GM19043 (cell line): ENCODE data around the gene TYMP.
"Not testable (repeated sequence)": the region's sequence is repeated elsewhere in the genome, so short reads cannot be mapped to it uniquely, and the experiment has no call there.

Experiments
- ATAC-seq: cut with Tn5 transposase; IDR thresholded peaks from one replicate; pipeline ENCODE4 v1.9.1; 2021; ENCODE audit warnings: low read depth; ENCODE audit not compliant: unreplicated experiment

The TYMP gene

DNA sequence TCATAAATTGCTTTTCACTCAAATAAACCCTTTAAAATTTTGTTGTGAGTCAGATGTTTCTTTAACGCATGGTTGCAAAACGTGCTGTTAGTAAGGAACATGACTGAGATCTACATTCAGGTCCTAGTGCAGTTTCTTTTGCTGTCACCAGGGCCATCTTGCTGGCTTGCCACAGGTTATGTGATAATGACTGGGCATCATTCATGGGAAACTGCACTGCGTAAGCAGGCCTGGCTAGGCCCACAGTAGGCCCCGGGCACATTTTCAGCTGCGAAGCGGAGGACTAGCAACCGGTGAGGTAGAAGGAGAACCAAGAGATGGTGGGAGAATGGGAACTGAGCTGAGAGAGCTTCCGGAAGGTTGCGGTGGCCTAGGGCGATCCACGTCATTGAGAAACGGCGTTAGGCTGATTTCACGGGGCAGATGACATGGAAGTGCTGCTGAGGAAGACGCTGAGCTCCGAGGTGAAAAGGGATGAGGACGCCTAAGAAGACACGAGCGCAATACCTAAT, 12.7 kb upstream of the TYMP start:
- no peak for ATAC-seq

DNA sequence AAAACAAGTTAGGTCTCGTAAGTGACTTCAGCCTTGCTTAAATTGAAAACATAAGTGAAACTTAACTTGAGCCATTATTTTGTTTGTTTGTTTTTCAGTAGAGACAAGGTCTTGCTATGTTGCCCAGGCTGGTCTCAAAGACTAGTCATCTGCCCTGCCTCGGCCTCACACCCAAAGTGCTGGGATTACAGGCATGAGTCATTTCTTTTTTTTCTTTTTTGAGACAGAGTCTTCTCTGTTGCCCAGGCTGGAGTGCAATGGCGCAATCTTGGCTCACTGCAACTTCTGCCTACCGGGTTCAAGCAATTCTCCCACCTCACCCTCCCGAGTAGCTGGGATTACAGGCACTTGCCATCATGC, 11.8 kb upstream of the TYMP start:
- not testable (repeated sequence) for ATAC-seq

DNA sequence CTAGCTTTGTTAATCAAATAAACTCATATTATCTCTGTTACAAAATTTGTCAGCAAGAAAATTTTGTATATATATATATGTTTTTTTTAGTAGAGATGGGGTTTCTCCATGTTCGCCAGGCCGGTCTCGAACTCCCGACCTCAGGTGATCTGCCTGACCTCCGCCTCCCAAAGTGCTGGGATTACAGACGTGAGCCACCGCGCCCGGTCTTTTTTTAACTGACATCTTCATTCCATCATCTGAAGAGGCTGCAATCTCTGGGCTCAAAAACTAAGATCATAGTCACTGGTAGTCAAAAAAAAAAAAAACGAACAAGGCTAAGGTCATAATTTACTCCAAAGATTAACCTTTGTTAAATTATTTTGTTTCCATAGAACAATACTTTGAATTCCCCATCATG, 10.6 kb upstream of the TYMP start:
- ATAC-seq: no peak

DNA sequence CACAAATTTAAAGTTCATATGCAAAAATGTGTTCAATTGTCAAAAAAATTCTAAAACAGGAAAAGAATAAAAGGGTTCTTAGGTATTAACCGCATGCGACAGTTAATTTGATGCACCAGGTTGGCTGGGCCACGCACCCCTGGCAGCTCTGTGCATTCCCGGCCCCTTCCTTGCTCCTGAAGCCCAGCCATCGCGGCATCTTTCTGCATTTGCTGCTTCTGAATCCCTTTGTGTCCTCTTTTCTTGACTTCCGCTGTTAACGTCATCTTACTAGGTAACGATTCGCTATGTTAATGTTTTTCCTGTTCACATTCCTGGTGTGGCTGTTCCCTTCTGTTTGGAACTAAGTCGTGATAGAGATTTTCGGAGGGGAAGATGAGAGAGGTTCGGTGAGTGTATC, 8.0 kb upstream of the TYMP start:
- no peak for ATAC-seq

DNA sequence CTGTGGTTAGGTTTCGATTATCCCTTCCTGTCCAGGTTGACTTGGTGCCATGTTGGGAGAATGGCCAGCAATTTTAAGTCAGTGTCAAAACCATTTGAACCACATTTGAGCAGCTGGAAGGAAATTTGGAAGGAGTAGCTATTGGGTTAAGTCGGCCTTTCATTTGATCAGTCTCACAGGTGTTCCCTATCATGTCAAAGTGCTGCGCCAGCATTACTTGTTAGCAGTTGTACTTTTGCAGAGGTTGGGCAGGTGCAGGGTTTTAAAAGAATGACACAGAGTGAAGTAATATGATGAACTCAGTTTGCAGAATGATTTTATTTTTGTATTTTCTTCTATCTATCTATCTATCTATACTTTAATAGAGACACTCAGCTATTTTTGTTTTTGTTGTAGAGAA, 6.4 kb upstream of the TYMP start:
- no peak for ATAC-seq

DNA sequence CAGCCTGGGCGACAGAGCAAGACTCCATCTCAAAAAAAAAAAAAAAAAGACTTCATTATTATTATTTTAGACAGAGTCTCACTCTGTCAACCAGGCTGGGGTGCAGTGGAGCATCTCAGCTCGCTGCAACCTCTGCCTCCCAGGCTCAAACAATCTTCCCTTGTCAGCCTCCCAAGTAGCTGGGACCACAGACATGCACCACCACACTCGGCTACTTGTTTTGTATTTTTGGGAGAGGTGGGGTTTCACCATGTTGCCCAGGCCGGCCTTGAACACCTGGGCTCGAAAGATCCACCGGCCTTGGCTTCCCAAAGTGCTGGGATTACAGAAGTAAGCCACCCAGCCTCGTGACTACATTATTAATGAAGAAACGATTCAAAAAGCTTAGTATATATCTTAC, 5.3 kb upstream of the TYMP start:
- no peak for ATAC-seq

DNA sequence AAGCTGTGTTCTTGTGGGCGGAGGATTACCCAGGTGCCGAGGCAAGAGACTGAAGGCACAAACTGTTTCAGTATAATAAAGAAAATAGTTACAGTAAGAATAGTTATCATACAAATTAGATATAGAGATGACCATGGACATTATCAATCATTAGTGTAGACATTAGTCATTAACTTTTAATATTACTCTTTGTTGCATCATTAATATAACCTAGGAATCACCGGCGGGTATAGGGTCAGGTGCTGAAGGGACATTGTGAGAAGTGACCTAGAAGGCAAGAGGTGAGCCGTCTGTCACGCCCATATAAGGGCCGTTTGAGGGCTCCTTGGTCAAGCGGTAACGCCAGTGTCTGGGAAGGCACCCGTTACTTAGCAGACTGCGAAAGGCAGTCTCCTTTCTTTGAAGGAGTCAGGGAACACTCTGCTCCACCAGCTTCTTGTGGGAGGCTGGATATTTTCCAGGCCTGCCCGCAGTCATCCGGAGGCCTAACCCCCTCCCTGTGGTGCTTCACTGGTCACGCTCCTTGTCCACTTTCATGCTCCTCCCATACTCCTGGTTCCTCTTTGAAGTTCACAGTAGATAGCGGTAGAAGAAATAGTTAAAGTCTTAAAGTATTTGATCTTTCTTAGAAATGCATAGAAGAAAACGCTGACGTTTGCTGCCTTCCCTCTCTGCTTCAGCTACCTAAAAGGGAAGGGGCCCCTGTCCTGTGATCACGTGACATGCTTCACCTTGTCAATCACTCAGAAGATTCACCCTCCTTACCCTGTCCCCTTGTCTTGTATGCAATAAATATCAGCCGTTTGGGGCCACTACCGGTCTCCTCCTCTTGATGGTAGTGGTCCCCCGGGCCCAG, 4.3 kb upstream of the TYMP start:
- not testable (repeated sequence) for ATAC-seq

DNA sequence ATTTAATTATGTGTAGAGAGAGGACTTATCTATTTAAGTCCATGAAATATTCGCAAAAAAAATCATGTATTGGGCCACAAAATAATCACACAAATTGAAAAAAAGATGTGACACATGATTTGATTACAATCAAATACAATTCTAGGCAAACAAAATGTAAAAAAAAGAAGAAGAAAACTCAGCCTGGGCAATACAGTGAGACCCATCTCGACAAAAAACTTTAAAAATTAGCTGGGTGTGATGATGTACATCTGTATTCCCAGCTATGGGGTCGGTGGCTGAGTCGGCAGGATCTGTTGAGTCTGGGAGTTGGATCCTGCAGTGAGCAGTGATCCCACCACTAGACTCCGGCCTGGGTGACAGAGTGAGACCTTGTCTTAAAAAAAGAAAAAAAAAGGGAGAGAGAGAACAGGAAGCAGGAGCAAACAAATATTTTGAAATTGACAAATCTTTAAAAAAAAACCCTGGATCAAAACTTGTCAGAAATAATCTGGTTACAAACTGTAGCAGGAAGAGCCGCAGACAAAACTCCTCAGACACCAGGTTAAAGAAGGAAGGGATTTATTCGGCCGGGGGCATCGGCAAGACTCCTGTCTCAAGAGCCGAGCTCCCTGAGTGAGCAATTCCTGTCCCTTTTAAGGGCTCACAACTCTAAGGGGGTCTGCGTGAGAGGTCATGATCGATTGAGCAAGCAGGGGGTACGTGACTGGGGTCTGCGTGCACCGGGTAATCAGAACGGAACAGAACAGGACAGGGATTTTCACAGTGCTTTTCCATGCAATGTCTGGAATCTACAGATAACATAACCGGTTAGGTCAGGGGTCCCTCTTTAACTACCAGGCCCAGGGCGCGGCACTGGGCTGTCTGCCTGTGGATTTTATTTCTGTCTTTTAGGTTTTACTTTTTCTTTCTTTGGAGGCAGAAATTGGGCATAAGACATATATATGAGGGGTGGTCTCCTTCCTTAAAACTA, 3.3 kb upstream of the TYMP start:
- no peak for ATAC-seq

DNA sequence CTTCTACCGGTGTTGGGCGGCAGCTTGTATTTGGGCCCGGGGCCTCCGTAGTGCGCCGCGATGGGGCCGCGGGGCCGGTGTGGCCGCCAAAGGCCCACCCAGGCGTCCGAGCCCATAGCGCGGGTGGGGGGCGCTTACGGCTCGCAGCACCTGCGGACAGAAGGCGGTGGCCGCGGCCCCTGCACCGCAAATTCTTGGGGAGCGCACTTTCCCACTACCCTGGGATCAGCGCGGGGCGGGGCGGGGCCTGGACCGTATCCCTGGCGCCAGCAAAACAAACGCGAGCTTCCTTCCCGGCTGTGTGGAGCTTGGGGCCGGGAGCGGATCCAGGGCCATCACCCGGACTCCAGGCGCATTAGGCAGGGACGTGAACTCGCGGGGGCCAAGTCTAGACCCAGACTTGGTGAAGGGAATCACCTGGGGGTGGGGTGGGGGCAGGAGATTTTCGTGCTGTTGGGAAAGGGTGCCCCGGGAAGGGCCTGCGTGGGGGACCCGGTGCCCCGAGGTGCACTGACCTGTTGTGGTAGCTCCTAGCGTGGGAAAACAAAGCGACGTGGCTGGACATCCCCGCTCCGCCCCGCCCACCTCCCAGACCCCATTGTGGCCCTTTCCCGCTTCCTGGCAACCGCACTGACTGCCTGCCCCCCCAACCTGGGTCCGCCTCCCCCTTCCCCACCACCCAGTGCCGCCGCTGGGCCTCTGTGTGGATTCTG, 2.3 kb upstream of the TYMP start:
- ATAC-seq: no peak

DNA sequence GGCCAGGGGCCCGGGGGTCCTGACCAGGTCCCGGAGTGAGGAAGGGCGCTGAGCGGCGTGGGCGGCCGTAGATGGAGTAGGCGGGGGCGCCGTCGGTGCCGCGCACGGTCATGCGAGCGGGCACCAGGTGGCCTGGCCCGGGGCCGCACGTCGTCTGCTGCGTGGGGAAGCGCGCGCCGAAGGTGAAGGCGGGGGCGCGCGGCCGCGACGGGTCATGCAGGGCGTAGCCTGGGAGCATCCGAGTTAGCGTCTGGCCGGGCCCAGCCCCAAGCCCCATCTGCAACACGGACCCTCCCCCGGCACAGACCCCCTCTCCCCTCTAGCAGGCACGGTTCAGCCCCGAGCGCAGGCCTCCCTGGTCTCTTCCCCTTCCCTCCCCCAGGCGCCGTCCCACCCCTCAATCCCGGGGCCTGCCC, 1.7 kb upstream of the TYMP start:
- ATAC-seq: no peak

DNA sequence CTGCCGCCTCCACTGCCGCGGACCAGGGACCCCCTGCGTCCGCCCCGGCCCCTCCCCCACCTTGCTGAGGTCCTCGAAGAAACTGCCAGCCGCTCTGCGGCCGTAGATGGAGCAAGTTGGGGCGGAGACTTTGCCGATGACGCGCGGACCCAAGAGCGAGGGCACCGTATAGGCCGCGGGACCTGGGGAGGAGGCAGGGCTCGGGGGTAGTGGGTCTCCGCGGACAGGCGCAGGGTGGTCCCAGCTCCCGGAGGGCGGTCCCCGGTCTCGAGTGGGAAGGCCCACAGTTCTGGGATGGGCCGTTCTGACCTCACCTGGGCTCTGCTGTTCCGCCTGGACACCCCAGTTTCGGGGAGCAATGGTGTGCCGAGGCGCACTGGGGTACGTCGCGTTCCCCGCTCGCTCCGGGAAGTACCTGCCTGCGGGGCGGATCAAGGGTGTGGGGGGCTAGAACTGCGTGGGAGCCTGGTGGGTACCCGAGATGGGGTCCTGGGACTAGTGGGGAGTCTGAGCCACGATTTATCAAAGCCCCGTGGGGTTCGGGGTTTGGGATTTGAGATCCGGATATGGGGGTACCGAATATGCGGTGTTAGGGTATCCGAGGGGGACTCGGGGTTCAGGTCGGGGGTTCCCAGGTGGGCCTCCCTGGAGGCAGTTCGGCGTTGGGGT, 1.2 kb upstream of the TYMP start:
- ATAC-seq: no peak

DNA sequence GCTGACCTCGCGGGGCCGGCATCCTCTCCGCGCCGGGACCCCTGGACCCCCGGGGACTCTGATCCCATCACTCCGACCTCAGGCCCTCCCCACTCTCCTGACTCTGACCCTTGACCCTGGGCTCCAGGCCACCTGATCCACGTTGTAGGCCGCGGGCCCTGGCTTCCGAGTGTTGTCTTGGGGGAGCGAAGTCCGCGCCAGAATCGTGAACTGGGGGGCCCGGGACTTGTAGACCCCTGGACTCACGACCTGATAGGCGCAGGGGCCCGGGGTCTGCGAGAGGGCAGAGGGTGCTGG, 716 bp upstream of the TYMP start:
- ATAC-seq: no peak

DNA sequence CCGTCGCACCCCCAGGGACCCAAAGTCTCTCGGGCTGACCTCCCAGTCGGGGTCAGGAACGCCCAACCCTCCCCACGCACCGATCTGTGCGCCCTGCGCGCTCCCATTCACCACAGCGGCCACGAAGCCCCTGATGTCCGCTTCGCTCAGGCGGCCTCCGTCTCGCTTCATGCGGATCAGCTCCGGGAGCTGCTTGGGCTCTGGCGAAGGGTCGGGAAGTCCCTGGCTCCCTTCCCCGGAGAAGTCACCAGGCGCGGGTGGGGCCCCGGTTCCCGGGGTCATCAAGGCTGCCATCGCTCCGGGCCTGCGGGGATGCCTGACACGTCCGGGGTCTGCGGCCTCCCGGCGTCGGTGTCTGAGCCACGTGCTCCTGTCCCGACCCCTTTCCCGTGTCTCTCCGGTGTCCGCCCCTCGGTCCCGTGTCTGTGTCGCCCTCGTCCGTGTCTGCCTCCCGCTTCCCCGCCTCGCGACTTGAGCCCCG, 356 bp downstream of the TYMP start:
- ATAC-seq: no peak

DNA sequence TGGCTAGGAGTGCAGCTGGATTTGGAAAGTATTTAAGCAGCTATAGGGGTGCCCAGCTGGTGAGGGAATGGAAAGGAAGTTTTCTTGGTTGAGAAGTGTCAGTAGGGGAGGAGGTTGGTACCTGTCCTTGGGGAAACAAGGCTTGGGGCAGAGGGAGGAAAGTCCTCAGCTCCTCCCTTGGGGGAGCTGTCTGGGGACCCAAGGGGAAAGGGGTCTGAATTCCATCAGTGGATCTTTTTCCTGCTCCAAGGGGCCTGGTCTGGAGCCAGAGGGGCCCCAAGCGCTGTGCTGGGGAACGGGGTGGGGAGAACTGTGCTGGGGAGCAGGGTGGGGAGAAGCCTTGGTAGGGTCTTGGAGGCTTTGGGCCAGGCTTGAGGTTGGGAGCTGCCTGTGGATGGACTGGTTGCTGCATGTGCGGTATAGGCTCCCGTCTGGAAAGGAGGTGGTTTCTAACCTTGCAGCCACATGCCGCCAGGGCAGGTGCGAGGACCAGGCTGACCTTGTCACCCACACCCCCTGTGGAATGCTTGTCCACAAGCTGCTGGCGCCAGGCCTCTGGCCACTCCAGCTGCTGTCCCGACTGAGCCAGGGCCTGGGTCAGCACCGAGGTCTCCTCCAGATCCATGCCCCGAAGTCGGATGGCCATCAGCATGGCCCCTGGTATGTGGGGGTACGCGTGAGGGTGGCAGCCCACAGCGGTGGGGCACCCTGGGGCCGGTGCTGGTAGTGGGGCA, 963 bp downstream of the TYMP start:
- no peak for ATAC-seq

DNA sequence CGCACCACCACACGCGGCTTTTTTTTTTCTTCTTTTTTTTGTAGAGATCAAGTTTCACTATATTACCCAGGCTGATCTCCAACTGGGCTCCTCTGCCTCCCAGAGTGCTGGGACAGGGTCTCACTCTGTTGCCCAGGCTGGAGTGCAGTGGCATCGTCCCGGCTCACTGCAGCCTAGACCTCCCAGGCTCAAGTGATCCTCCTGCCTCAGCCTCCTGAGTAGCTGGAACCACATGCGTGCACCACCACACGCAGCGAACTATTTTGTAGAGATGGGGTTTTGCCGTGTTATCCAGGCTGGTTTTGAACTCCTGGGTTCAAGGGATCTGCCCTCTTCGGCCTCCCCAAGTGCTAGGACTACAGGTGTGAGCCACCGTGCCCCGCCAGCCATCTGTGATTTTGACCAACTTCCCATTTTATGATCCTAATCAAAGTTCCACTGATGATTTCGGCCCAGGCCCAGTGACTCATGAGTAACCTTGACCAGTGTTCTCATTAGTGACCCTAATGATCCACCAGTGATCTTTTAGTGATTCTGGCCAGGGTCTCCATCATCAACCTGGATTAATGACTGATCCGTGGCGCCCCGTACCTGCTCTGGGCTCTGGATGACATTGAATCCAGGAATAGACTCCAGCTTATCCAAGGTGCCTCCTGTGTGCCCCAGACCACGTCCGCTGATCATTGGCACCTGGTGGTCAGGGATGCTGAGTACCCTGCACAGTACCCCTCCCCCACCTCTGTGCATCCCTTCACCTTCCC, 1.7 kb downstream of the TYMP start:
- no peak for ATAC-seq

DNA sequence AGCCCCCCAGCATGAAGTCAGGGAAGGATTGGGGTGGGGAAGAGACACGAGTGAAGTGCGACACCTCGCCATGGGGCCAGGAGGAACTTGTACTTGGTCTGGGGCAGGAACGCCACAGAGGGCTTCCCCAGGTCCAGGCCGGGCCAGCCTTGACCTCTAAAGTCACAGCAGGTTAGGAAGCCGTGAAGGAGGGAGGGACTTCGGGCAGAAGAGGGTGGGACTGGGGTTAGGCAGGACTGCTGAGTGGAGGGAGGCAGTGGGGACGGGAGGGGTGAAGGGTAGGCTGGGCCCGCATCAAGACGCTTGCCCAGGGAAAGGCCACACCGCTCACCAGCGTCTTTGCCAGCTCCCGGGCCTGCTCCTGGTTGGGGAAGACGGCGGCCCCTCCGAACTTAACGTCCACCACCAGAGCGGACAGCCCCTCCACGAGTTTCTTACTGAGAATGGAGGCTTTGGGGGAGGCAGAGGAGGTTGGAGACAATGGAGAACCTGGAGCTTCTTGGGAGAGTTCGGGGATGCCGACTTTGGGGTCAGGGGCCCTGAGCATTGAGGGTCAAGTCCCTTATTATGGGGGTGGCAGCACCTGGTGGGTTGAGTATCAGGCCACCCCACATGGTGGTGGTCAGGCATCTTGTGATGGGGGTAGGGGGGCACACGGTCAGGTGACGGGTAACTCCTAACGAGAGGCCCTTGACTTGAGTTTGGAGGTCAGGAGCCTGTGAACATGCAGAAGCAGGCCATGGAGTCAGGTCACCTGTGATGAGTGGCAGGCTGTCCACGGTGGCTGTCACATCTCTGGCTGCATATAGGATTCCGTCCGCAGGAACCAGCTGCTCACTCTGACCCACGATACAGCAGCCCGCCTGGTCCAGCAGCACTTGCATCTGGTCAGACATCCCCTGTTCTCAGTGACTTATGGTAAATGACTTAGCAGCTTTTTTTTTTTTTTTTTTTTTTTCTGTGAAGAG, 2.7 kb downstream of the TYMP start:
- ATAC-seq: no peak

DNA sequence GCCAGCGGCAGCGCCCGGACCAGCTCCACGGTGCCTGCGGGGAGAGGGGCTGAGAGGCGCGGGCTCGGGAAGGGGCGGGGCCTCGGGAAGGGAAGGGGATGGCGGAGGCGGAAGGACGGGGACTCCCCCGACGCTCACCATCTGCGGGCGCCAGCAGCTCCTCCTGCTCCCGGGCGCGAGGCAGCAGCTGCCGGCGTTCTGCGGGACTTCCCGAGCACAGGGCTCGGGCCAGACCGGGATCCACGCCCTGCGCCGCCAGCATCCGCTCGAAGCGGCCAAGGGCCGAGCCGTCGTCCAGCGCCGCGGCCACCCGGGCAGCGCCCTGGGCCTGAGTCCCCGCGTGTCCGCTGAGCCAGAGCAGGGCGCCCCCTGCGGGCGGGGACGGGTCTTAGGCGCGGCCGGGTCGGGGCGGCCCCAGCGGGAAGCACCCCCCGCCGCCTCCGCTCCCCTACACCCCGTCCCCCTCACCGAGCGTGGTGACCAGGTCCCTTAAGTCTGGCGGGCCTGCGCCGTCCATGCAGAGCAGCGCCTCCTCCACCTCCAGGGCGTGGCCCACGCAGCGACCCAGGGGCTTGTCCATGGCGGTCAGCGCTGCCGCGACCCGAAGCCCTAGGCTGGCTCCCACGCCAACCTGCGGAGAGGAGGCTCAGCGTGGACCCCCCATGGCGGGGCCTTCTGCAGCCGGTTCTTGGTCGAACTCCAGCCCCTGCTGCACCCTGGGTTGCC, 3.5 kb downstream of the TYMP start:
- peak; percentile 28 for ATAC-seq
